Caco-2 (cell line): Measurements from ENCODE around the gene ZNF438. TPM values are rescaled to one million over a fixed set of nuclear protein-coding genes. Genes with fewer than 3 reads are reported as not detected.

ENCODE experiments used
- BruUV-seq: library from RNA; stranded (reverse); fragments of 400-500 nt; replicated peaks from 2 replicates; lab custom pipeline; 2021; lab: Mats Ljungman, UMichigan
- CTCF ChIA-PET: fragments of 300-600 bp; sonication (Branson Sonifier 250); formaldehyde crosslinking; loops from one replicate; lab custom pipeline; 2022; ENCODE audit warnings: antibody characterized with exemption; lab: Charles Lee
- POLR2A ChIA-PET: fragments of 300-600 bp; sonication (Branson Sonifier 250); formaldehyde crosslinking; loops from one replicate; lab custom pipeline; 2022; ENCODE audit warnings: antibody characterized with exemption; lab: Charles Lee
- DNase-seq, 2 experiments: peaks; one replicate each; pipeline versions ENCODE4 v3.0.0 to v3.0.0-alpha.2; 2020 to 2022
- H3K27me3 ChIP-seq: replicated peaks from 2 replicates; pipeline ENCODE4 v1.6.0; 2011; ENCODE audit warnings: low read length; ENCODE audit not compliant: control insufficient read depth, insufficient read depth
- H3K36me3 ChIP-seq: 2 replicates; pipeline ENCODE4 v1.5.1; 2011; ENCODE audit warnings: low read length; ENCODE audit not compliant: control insufficient read depth, insufficient read depth
- H3K4me1 ChIP-seq: fragments of 250-450 bp; sonication (Bioruptor Pico); 2 replicates; pipeline ENCODE4 v1.5.1; 2020; ENCODE audit warnings: mild to moderate bottlenecking
- H3K4me3 ChIP-seq: 2 replicates; pipeline ENCODE4 v1.5.1; 2011; ENCODE audit warnings: low read depth, mild to moderate bottlenecking, control low read depth, low read length
- H3K9me3 ChIP-seq: fragments of 250-450 bp; sonication (Bioruptor Pico); 2 replicates; pipeline ENCODE4 v1.5.1; 2020; ENCODE audit warnings: mild to moderate bottlenecking, moderate library complexity
- H3K27ac Mint-ChIP-seq: one replicate; pipeline ENCODE4 v1.8.0; 2022; ENCODE audit warnings: mixed read lengths; ENCODE audit not compliant: unreplicated experiment
- H3K27me3 Mint-ChIP-seq: one replicate; pipeline ENCODE4 v1.8.0; 2022; ENCODE audit warnings: mixed read lengths; ENCODE audit not compliant: insufficient read depth, unreplicated experiment
- H3K36me3 Mint-ChIP-seq: one replicate; pipeline ENCODE4 v1.8.0; 2022; ENCODE audit warnings: mild to moderate bottlenecking, mixed read lengths; ENCODE audit not compliant: insufficient read depth, unreplicated experiment
- H3K4me1 Mint-ChIP-seq: one replicate; pipeline ENCODE4 v1.8.0; 2022; ENCODE audit warnings: low read depth, mixed read lengths; ENCODE audit not compliant: unreplicated experiment
- H3K4me3 Mint-ChIP-seq: one replicate; pipeline ENCODE4 v1.8.0; 2022; ENCODE audit warnings: mild to moderate bottlenecking, moderate library complexity, mixed read lengths; ENCODE audit not compliant: unreplicated experiment
- H3K9me3 Mint-ChIP-seq: one replicate; pipeline ENCODE4 v1.8.0; 2022; ENCODE audit warnings: mixed read lengths; ENCODE audit not compliant: unreplicated experiment
- intact Hi-C: fragments of 100-400 bp; cut with micrococcal nuclease; formaldehyde crosslinking; loops from one replicate; pipeline ENCODE4 v1.10.0; 2022; ENCODE audit not compliant: unreplicated experiment
- total RNA-seq: library from RNA; stranded (reverse); gene quantifications from 2 replicates; pipeline ENCODE4 v1.2.3, GENCODE V29; 2022
- TF ChIP-seq, protein P1 (sequence below), 2 experiments: fragments of 200-600 bp in 1 of 2; IDR thresholded peaks; 1 replicate in 1 of 2; 2 replicates in 1 of 2; pipeline versions ENCODE4 v1.5.1 to v1.8.0; 2011 to 2022; ENCODE audit warnings: antibody characterized with exemption in 1 of 2, control low read depth in 1 of 2, inconsistent platforms in 1 of 2, low read depth in 1 of 2, low read length in 1 of 2, mild to moderate bottlenecking in 1 of 2, moderate library complexity in 1 of 2; ENCODE audit not compliant: insufficient read depth in 1 of 2, severe bottlenecking in 1 of 2, unreplicated experiment in 1 of 2

The ZNF438 gene
- total RNA-seq, 1 experiment from 2014 or later = 1.00 TPM

DNA sequence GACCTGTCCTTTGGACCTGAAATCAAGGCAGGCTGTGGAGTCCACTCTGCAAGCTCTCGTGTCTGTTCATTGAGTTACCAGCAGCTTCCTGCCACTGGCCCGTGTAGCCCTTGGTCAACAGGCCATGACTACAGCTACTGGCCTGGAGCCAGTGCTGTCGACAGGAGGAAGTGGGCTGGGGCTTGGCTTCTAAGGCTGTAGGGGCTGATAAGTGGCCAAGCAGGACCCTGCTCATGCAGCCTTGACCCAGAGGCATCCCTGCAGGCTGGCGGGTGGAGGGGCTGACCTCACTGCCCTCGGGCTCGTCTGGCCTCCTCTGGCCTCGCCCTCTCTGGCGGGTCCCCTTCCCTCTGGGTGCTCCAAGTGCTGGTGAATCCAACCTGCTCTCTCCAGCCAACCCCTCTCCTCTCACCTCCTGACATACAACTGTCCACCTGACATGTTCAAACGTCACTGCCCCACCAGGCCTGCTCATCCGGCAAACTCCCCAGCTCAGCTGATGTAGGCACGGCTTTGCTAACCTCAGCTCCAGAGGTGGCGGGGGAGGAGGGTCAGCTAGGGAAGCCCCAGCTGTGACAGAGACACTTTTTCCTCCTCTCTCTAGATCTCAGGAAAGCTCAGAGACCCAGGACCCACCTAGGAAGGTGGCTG lies 213.5 kb downstream of the ZNF438 start:
- H3K27ac Mint-ChIP-seq = no peak overlapping the region
- H3K27me3 Mint-ChIP-seq = peaks cover 3% of the 10 kb centered on the region
- Histone ChIP-seq H3K9me3 (no peaks in the 10 kb centered on the region), H3K4me1 (no peaks in the 10 kb centered on the region), H3K36me3 (no peaks in the 10 kb centered on the region), H3K4me3 (no peak overlapping the region), H3K27me3 (no peaks in the 10 kb centered on the region)
- H3K4me1 Mint-ChIP-seq = no peaks in the 10 kb centered on the region
- H3K36me3 Mint-ChIP-seq = no peaks in the 10 kb centered on the region
- no TSS peak for BruUV-seq
- ChIA-PET POLR2A (interaction anchor here (0.6 kb wide), 1 partner anchor 118 kb away, joined by 3 read pairs; no protein-coding TSS in a partner anchor), CTCF (no interaction called here)
- no peak overlapping the region for H3K4me3 Mint-ChIP-seq
- DNase-seq = no peak
- intact Hi-C loops = no loop called here
- TF ChIP-seq, protein P1, sequence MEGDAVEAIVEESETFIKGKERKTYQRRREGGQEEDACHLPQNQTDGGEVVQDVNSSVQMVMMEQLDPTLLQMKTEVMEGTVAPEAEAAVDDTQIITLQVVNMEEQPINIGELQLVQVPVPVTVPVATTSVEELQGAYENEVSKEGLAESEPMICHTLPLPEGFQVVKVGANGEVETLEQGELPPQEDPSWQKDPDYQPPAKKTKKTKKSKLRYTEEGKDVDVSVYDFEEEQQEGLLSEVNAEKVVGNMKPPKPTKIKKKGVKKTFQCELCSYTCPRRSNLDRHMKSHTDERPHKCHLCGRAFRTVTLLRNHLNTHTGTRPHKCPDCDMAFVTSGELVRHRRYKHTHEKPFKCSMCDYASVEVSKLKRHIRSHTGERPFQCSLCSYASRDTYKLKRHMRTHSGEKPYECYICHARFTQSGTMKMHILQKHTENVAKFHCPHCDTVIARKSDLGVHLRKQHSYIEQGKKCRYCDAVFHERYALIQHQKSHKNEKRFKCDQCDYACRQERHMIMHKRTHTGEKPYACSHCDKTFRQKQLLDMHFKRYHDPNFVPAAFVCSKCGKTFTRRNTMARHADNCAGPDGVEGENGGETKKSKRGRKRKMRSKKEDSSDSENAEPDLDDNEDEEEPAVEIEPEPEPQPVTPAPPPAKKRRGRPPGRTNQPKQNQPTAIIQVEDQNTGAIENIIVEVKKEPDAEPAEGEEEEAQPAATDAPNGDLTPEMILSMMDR (IDR thresholded peaks at IDR 0.05; ENCODE audit: insufficient read depth in 1 of 2, low read depth in 1 of 2, low read length in 1 of 2, severe bottlenecking in 1 of 2, unreplicated experiment in 1 of 2) = no peak
- H3K9me3 Mint-ChIP-seq = no peaks in the 10 kb centered on the region

DNA sequence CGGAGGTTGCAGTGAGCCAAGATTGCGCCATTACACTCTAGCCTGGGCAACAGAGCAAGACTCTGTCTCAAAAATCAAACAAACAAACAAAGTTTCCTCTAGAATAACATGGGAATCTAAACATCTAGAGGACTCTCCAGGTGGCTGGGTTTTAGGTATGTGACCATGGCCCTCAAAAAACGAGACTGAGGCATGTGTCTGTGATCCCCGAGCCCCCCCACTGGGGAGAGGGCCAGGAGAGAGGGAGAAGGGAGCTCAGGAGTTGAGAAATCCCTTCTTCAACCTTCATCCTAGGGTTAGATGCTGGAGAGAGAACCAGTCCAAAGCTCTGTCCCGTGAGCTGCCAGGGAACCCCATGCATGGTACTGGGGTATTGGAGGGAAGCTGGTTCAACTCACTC lies 214.1 kb downstream of the ZNF438 start:
- BruUV-seq = no TSS peak
- H3K27ac Mint-ChIP-seq = no peak overlapping the region
- ChIA-PET CTCF (no interaction called here), POLR2A (interaction anchor here (0.6 kb wide), 1 partner anchor 119 kb away, joined by 3 read pairs; no protein-coding TSS in a partner anchor)
- no peaks in the 10 kb centered on the region for H3K9me3 Mint-ChIP-seq
- H3K27me3 Mint-ChIP-seq = peaks cover 3% of the 10 kb centered on the region
- H3K36me3 Mint-ChIP-seq = no peaks in the 10 kb centered on the region
- Histone ChIP-seq H3K36me3 (no peaks in the 10 kb centered on the region), H3K9me3 (no peaks in the 10 kb centered on the region), H3K4me1 (no peaks in the 10 kb centered on the region), H3K27me3 (no peaks in the 10 kb centered on the region), H3K4me3 (no peak overlapping the region)
- H3K4me1 Mint-ChIP-seq = no peaks in the 10 kb centered on the region
- TF ChIP-seq, protein P1 (IDR thresholded peaks at IDR 0.05; ENCODE audit: insufficient read depth in 1 of 2, low read depth in 1 of 2, low read length in 1 of 2, severe bottlenecking in 1 of 2, unreplicated experiment in 1 of 2) = no peak
- DNase-seq = no peak
- intact Hi-C loops = no loop called here
- no peak overlapping the region for H3K4me3 Mint-ChIP-seq

DNA sequence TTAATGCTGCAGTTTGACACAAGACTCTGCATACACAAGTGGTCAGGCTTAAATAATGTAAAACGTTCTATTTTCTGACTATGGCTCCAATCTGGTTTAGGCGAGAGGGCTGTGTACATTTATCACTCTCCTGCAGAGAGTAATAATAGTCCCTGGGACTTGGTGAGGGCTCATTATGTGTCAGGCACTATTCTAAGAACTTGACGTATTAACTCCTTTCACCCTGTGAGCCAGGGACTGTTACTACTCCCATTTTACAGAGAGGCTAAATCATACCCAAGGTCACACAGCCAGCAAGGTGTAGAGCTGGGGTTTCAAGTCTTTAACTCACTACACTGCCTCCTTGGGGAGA lies 214.9 kb downstream of the ZNF438 start:
- no peak overlapping the region for H3K4me3 Mint-ChIP-seq
- Histone ChIP-seq H3K27me3 (no peaks in the 10 kb centered on the region), H3K4me1 (no peaks in the 10 kb centered on the region), H3K9me3 (no peaks in the 10 kb centered on the region), H3K4me3 (no peak overlapping the region), H3K36me3 (no peaks in the 10 kb centered on the region)
- BruUV-seq = no TSS peak
- H3K27me3 Mint-ChIP-seq = peaks cover 3% of the 10 kb centered on the region
- no peak for DNase-seq
- intact Hi-C loops = no loop called here
- no peaks in the 10 kb centered on the region for H3K36me3 Mint-ChIP-seq
- no peaks in the 10 kb centered on the region for H3K9me3 Mint-ChIP-seq
- POLR2A ChIA-PET = no interaction called here
- CTCF ChIA-PET = no interaction called here
- TF ChIP-seq, protein P1 (IDR thresholded peaks at IDR 0.05; ENCODE audit: insufficient read depth in 1 of 2, low read depth in 1 of 2, low read length in 1 of 2, severe bottlenecking in 1 of 2, unreplicated experiment in 1 of 2) = no peak
- no peaks in the 10 kb centered on the region for H3K4me1 Mint-ChIP-seq
- H3K27ac Mint-ChIP-seq = no peak overlapping the region
